Measurements from ENCODE around the gene N4BP2L2. TPM values are rescaled to one million over a fixed set of nuclear protein-coding genes. Genes with fewer than 3 reads are reported as not detected.

The N4BP2L2 gene
- total and polyA plus RNA-seq, 4 donors, result 14.9 to 116 (median 76.7) TPM

GRCh38 chr13:32528358-32528757 is 10.2 kb downstream of the N4BP2L2 start:
- H3K27me3 ChIP-seq (ENCODE audit: control insufficient read depth in 4 of 4, insufficient read depth in 4 of 4, low read length in 3 of 4), result no peaks in the 10 kb centered on the region
- H3K4me1 ChIP-seq (ENCODE audit: control insufficient read depth in 4 of 4, insufficient read depth in 4 of 4, low read length in 3 of 4), result peaks cover 4 to 23% (median 17%) of the 10 kb centered on the region in 4 donors
- DNase-seq (ENCODE audit: low spot score), result no peak
- H3K4me3 ChIP-seq (ENCODE audit: low read depth in 1 of 3, low read length in 3 of 3), result no peak overlapping the region
- TF ChIP-seq FOXA2 (IDR thresholded peaks at IDR 0.05) (no peak), ZBTB33 (IDR thresholded peaks at IDR 0.05) (no peak), TAF1 (conservative IDR thresholded peaks at IDR 0.05) (no peak), GABPA (IDR thresholded peaks at IDR 0.05 in 1 of 2, conservative IDR thresholded peaks at IDR 0.05 in 1 of 2) (no peak)
- H3K9me3 ChIP-seq (ENCODE audit: control insufficient read depth in 4 of 4, low read length in 3 of 4), result no peaks in the 10 kb centered on the region
- H3K36me3 ChIP-seq (ENCODE audit: control insufficient read depth in 4 of 4, insufficient read depth in 3 of 4, low read depth in 1 of 4, low read length in 3 of 4), result peaks cover 0 to 17% (median under 1%) of the 10 kb centered on the region in 4 donors
- 78% methylated on average over 3 of the region's 3 CpGs for WGBS
- H3K27ac ChIP-seq (ENCODE audit: low read depth in 1 of 2, low read length in 2 of 2), result no peak overlapping the region
- H3K9ac ChIP-seq (ENCODE audit: low read depth in 1 of 2, low read length in 2 of 2), result no peak overlapping the region

- peaks cover 3 to 21% (median 17%) of the 10 kb centered on the region in 4 donors for H3K4me1 ChIP-seq (ENCODE audit: control insufficient read depth in 4 of 4, insufficient read depth in 4 of 4, low read length in 3 of 4)
- H3K27ac ChIP-seq (ENCODE audit: low read depth in 1 of 2, low read length in 2 of 2), result no peak overlapping the region
- peaks cover 0 to 20% (median 3%) of the 10 kb centered on the region in 4 donors for H3K36me3 ChIP-seq (ENCODE audit: control insufficient read depth in 4 of 4, insufficient read depth in 3 of 4, low read depth in 1 of 4, low read length in 3 of 4)
- no peaks in the 10 kb centered on the region for H3K9me3 ChIP-seq (ENCODE audit: control insufficient read depth in 4 of 4, low read length in 3 of 4)
- TF ChIP-seq REST (IDR thresholded peaks at IDR 0.05) (no peak), RAD21 (IDR thresholded peaks at IDR 0.05) (no peak), CTCF (IDR thresholded peaks at IDR 0.05; ENCODE audit: low read depth, low read length, missing input control) (no peak), FOXA2 (IDR thresholded peaks at IDR 0.05) (no peak), FOXA1 (IDR thresholded peaks at IDR 0.05) (no peak), HNF4A (conservative IDR thresholded peaks at IDR 0.05) (no peak), EGR1 (IDR thresholded peaks at IDR 0.05; ENCODE audit: low read depth in 2 of 2) (no peak), ZBTB33 (IDR thresholded peaks at IDR 0.05) (no peak), JUND (IDR thresholded peaks at IDR 0.05) (no peak), NR2F2 (IDR thresholded peaks at IDR 0.05) (no peak), HNF4G (IDR thresholded peaks at IDR 0.05) (no peak), TAF1 (conservative IDR thresholded peaks at IDR 0.05) (no peak), GABPA (IDR thresholded peaks at IDR 0.05 in 1 of 2, conservative IDR thresholded peaks at IDR 0.05 in 1 of 2) (no peak), RXRA (IDR thresholded peaks at IDR 0.05) (no peak), YY1 (IDR thresholded peaks at IDR 0.05) (no peak), ATF3 (IDR thresholded peaks at IDR 0.05) (no peak), SP1 (IDR thresholded peaks at IDR 0.05) (no peak)
- no peak overlapping the region for H3K4me3 ChIP-seq (ENCODE audit: low read depth in 1 of 3, low read length in 3 of 3)
- no peak overlapping the region for H3K9ac ChIP-seq (ENCODE audit: low read depth in 1 of 2, low read length in 2 of 2)
- no peaks in the 10 kb centered on the region for H3K27me3 ChIP-seq (ENCODE audit: control insufficient read depth in 4 of 4, insufficient read depth in 4 of 4, low read length in 3 of 4)
- no peak for DNase-seq (ENCODE audit: low spot score)
- 80% methylated on average over 3 of the region's 3 CpGs for WGBS
Observed at GRCh38 chr13:32527151-32527550, 11.4 kb downstream of the N4BP2L2 start.

Measured in liver (tissue), 9 donors.